Endodermal cell (in vitro differentiated cells): ENCODE data around the gene AGRN. TPM values are rescaled to one million over a fixed set of nuclear protein-coding genes. Genes with fewer than 3 reads are reported as not detected.

Experiments
- DNase-seq: peaks from one replicate; pipeline ENCODE4 v3.0.0-alpha.2; 2017
- H3K27ac ChIP-seq: 2 replicates; pipeline ENCODE4 v1.5.1; 2013; ENCODE audit warnings: mild to moderate bottlenecking, low read depth, low read length, moderate library complexity
- H3K27me3 ChIP-seq: 2 replicates; pipeline ENCODE4 v1.6.1; 2013; ENCODE audit warnings: mild to moderate bottlenecking, low read length, moderate library complexity; ENCODE audit not compliant: insufficient read depth, control insufficient read depth, poor library complexity, severe bottlenecking
- H3K36me3 ChIP-seq: 2 replicates; pipeline ENCODE4 v1.7.0; 2013; ENCODE audit warnings: mild to moderate bottlenecking, low read length, moderate library complexity; ENCODE audit not compliant: control insufficient read depth, insufficient read depth
- H3K4me1 ChIP-seq: one replicate; pipeline ENCODE4 v1.7.0; 2013; ENCODE audit warnings: low read length; ENCODE audit not compliant: control insufficient read depth, insufficient read depth
- H3K4me3 ChIP-seq: 2 replicates; pipeline ENCODE4 v1.5.1; 2013; ENCODE audit warnings: mild to moderate bottlenecking, low read length, moderate library complexity
- H3K9ac ChIP-seq: 2 replicates; pipeline ENCODE4 v1.6.1; 2013; ENCODE audit warnings: mild to moderate bottlenecking, low read length, moderate library complexity; ENCODE audit not compliant: poor library complexity, severe bottlenecking; ENCODE audit errors: extremely low read depth
- H3K9me3 ChIP-seq: 2 replicates; pipeline ENCODE4 v1.6.1; 2013; ENCODE audit warnings: mild to moderate bottlenecking, low read length, moderate library complexity; ENCODE audit not compliant: control insufficient read depth
- H3K27ac Mint-ChIP-seq: 2 replicates; pipeline ENCODE4 v1.8.0; 2020; ENCODE audit warnings: mixed read lengths
- H3K27me3 Mint-ChIP-seq: 2 replicates; pipeline ENCODE4 v1.8.0; 2021; ENCODE audit warnings: mild to moderate bottlenecking, mixed read lengths; ENCODE audit not compliant: insufficient read depth
- H3K36me3 Mint-ChIP-seq: 2 replicates; pipeline ENCODE4 v1.8.0; 2020; ENCODE audit warnings: low read depth, mixed read lengths
- H3K4me1 Mint-ChIP-seq: 2 replicates; pipeline ENCODE4 v1.8.0; 2020; ENCODE audit warnings: mixed read lengths
- H3K4me3 Mint-ChIP-seq: 2 replicates; pipeline ENCODE4 v1.8.0; 2020; ENCODE audit warnings: mild to moderate bottlenecking, moderate library complexity, mixed read lengths
- H3K9me3 Mint-ChIP-seq: 2 replicates; pipeline ENCODE4 v1.8.0; 2020; ENCODE audit warnings: mild to moderate bottlenecking, mixed read lengths
- WGBS, 2 experiments: methylation state at CpG; one replicate each; pipeline versions ENCODE4 v1.1.5 to v1.1.7; 2013; ENCODE audit warnings: missing lambda C conversion rate in 2 of 2, mixed read lengths in 1 of 2; ENCODE audit not compliant: insufficient coverage in 1 of 2, insufficient read length in 1 of 2; 5-methylcytosine and 5-hydroxymethylcytosine counted together
- total RNA-seq, 2 donors: library from RNA; stranded (reverse); fragmentation: NEBNext Ultra II Directional in 1 of 2; extraction: Animal tissue kit (Norgen Biotek cat#: 25700) in 1 of 2; gene quantifications; 2 replicates in 1 of 2; 3 replicates in 1 of 2; pipeline ENCODE4 v1.2.1, GENCODE V29; 2021
- TF ChIP-seq, protein P1 (sequence below): fragments of 200-600 bp; sonication (generic); conservative IDR thresholded peaks from 2 replicates; pipeline ENCODE4 v1.5.0; 2021; ENCODE audit warnings: antibody characterized with exemption, mild to moderate bottlenecking

Gene AGRN
- total RNA-seq, 2 donors from 2014 or later: 269 to 288 TPM

DNA sequence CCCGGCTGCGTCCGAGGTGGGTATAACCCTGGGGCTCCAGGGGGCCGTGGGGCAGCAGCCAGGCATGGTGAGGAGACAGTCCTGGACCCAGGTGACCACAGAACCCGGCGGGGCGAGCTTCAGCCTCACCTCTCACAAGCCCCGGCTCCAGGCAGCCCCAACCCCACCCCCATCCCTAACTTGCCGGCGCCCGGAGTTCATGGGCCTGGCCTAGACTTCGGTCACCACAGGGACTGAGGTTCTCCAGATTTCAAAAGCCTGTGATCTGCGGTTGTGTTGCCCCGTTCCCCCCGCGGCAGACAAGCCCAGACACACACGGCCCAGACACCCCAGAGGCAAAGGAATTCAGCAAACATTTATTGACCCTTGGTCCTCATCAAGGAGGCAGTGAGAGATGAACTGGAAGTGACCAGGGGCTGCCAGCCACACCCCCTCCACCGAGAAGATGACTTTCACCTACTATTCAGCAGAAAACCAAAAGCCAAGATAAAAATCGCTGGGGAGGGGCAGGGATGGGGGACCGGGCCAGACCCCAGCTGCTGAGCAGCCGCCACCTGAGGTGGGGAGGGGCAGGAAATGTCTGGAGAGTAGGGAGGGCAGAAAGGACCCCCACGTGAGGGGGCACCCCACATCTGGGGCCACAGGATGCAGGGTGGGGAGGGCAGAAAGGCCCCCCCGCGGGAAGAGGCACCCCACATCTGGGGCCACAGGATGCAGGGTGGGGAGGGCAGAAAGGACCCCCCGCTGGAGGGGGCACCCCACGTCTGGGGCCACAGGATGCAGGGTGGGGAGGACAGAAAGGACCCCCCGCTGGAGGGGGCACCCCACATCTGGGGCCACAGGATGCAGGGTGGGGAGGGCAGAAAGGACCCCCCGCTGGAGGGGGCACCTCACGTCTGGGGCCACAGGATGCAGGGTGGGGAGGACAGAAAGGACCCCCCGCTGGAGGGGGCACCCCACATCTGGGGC is 24.0 kb upstream of the AGRN start:
- Mint-ChIP-seq H3K9me3 (peaks cover 18% of the 10 kb centered on the region), H3K4me1 (peaks cover 3% of the 10 kb centered on the region), H3K27ac (no peak overlapping the region), H3K27me3 (peaks cover 79% of the 10 kb centered on the region), H3K4me3 (no peak overlapping the region), H3K36me3 (no peaks in the 10 kb centered on the region)
- TF ChIP-seq, protein P1, sequence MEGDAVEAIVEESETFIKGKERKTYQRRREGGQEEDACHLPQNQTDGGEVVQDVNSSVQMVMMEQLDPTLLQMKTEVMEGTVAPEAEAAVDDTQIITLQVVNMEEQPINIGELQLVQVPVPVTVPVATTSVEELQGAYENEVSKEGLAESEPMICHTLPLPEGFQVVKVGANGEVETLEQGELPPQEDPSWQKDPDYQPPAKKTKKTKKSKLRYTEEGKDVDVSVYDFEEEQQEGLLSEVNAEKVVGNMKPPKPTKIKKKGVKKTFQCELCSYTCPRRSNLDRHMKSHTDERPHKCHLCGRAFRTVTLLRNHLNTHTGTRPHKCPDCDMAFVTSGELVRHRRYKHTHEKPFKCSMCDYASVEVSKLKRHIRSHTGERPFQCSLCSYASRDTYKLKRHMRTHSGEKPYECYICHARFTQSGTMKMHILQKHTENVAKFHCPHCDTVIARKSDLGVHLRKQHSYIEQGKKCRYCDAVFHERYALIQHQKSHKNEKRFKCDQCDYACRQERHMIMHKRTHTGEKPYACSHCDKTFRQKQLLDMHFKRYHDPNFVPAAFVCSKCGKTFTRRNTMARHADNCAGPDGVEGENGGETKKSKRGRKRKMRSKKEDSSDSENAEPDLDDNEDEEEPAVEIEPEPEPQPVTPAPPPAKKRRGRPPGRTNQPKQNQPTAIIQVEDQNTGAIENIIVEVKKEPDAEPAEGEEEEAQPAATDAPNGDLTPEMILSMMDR: no peak
- Histone ChIP-seq H3K9me3 (peaks cover 15% of the 10 kb centered on the region), H3K27ac (no peak overlapping the region), H3K4me3 (no peak overlapping the region), H3K27me3 (peaks cover 34% of the 10 kb centered on the region), H3K36me3 (no peaks in the 10 kb centered on the region), H3K4me1 (no peaks in the 10 kb centered on the region), H3K9ac (no peak overlapping the region)
- 69 to 81% methylated on average over 11 to 26 of the region's 30 CpGs for WGBS, 2 experiments
- peak; percentile 75 for DNase-seq

GRCh38 chr1:996851-997712 is 22.8 kb upstream of the AGRN start:
- Histone ChIP-seq H3K27ac (peak overlapping the region; percentile 60), H3K9ac (peak overlapping the region; percentile 5), H3K27me3 (peaks cover 29% of the 10 kb centered on the region), H3K36me3 (no peaks in the 10 kb centered on the region), H3K9me3 (peaks cover 8% of the 10 kb centered on the region), H3K4me1 (no peaks in the 10 kb centered on the region), H3K4me3 (peak overlapping the region; percentile 72)
- TF ChIP-seq, protein P1: no peak
- Mint-ChIP-seq H3K9me3 (peaks cover 7% of the 10 kb centered on the region), H3K27me3 (peaks cover 75% of the 10 kb centered on the region), H3K27ac (no peak overlapping the region), H3K36me3 (no peaks in the 10 kb centered on the region), H3K4me1 (peaks cover 3% of the 10 kb centered on the region), H3K4me3 (no peak overlapping the region)
- WGBS, 2 experiments: 67 to 77% methylated on average over 15 to 24 of the region's 24 CpGs
- DNase-seq: peak; percentile 76

DNA sequence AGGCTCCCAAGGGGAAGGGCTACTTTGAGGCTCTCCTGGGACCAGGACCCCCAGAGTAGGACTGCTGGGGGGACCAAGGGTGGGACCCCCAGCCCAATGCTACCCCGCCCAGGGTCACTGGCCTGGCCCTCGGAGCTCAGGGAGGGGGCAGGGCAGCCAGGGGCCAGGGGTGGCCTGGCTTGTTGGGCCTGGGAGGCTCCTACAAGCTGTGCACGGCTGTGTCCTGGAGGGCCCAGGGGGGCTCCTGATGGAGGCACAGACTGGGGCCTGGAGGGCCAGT is 22.3 kb upstream of the AGRN start:
- Histone ChIP-seq H3K9ac (peak overlapping the region; percentile 5), H3K4me3 (peak overlapping the region; percentile 72), H3K27me3 (peaks cover 25% of the 10 kb centered on the region), H3K27ac (peak overlapping the region; percentile 60), H3K9me3 (peaks cover 3% of the 10 kb centered on the region), H3K4me1 (no peaks in the 10 kb centered on the region), H3K36me3 (no peaks in the 10 kb centered on the region)
- peak; percentile 67 for DNase-seq
- peaks cover 3% of the 10 kb centered on the region for H3K4me1 Mint-ChIP-seq
- H3K27me3 Mint-ChIP-seq: peaks cover 75% of the 10 kb centered on the region
- H3K27ac Mint-ChIP-seq: no peak overlapping the region
- H3K36me3 Mint-ChIP-seq: no peaks in the 10 kb centered on the region
- no peak overlapping the region for H3K4me3 Mint-ChIP-seq
- 77% methylated on average over 3 of the region's 3 CpGs; no CpG with 5 or more reads in 1 of the 2 experiments for WGBS, 2 experiments
- TF ChIP-seq, protein P1: no peak
- H3K9me3 Mint-ChIP-seq: peaks cover 4% of the 10 kb centered on the region
